VCaP (cell line): Measurements from ENCODE around the gene HHIPL1.
"Not testable (repeated sequence)": the region's sequence is repeated elsewhere in the genome, so short reads cannot be mapped to it uniquely, and the experiment has no call there.

Experiments used
- H3K27ac ChIP-seq: fragments of 450-650 bp; 2 replicates; pipeline ENCODE4 v1.5.1; 2017
- TF ChIP-seq, protein P1 (sequence below): fragments of 450-650 bp; conservative IDR thresholded peaks from 2 replicates; pipeline ENCODE4 v1.5.1; 2017; ENCODE audit warnings: mild to moderate bottlenecking, moderate library complexity

HHIPL1 gene

DNA sequence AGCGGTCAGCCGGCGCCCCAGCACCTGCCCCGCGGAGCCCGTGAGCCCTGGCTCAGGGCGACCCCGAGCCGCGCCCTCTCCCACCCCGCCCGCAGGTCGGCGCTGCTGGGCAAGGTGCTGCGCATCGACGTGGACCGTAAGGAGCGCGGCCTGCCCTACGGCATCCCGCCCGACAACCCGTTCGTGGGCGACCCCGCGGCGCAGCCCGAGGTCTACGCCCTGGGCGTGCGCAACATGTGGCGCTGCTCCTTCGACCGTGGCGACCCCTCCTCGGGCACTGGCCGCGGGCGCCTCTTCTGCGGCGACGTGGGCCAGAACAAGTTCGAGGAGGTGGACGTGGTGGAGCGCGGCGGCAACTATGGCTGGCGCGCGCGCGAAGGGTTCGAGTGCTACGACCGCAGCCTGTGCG, 14.4 kb downstream of the HHIPL1 start:
- TF ChIP-seq, protein P1, sequence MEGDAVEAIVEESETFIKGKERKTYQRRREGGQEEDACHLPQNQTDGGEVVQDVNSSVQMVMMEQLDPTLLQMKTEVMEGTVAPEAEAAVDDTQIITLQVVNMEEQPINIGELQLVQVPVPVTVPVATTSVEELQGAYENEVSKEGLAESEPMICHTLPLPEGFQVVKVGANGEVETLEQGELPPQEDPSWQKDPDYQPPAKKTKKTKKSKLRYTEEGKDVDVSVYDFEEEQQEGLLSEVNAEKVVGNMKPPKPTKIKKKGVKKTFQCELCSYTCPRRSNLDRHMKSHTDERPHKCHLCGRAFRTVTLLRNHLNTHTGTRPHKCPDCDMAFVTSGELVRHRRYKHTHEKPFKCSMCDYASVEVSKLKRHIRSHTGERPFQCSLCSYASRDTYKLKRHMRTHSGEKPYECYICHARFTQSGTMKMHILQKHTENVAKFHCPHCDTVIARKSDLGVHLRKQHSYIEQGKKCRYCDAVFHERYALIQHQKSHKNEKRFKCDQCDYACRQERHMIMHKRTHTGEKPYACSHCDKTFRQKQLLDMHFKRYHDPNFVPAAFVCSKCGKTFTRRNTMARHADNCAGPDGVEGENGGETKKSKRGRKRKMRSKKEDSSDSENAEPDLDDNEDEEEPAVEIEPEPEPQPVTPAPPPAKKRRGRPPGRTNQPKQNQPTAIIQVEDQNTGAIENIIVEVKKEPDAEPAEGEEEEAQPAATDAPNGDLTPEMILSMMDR: no peak

DNA sequence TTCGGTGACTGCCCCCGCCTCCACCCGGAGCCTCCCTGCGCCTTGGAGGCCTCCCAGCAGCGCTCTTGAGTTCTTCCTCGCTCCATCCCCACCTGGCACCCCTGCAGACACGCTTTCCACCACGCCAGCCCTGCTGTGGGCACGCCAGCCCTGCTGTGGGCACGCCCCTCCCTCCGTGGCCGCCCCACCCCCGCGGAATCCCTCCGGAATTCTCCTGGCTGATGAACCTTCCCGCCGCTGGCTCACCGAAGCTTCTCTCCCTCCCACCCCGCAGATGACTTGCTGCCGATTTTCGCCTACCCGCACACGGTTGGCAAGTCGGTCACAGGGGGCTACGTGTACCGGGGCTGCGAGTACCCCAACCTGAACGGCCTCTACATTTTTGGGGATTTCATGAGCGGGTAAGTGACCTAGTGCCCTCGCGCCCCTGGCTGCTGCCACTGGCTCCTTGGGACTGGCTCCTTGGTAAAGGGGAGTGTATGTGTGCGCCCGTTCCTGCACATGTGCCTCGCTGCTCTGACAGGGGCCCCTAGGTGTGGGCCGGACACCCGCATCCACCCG, 15.2 kb downstream of the HHIPL1 start:
- TF ChIP-seq, protein P1: no peak
- no peak overlapping the region for H3K27ac ChIP-seq

More for the DNA sequence above, 14.4 kb downstream of the HHIPL1 start:
- H3K27ac ChIP-seq: no peak overlapping the region

DNA sequence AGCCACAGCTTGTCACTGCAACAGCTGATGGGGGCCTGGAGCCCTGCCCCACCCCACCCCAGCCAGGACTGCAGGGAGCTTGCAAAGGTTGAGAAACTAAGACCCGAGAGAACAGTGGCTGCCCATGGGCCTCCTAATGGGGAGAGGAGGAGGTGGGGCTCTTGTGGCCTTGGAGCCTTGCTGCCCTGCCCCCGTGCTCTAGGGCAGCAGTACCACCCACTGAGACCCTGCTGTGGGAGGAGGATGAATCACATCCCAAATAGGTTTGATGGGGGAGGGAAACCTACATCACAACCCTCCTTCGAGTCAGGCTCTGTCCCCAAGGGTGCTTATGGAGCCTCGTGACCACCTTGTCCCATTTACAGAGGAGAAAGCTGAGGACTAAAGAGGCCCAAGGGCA, 15.9 kb downstream of the HHIPL1 start:
- no peak overlapping the region for H3K27ac ChIP-seq
- TF ChIP-seq, protein P1: no peak

DNA sequence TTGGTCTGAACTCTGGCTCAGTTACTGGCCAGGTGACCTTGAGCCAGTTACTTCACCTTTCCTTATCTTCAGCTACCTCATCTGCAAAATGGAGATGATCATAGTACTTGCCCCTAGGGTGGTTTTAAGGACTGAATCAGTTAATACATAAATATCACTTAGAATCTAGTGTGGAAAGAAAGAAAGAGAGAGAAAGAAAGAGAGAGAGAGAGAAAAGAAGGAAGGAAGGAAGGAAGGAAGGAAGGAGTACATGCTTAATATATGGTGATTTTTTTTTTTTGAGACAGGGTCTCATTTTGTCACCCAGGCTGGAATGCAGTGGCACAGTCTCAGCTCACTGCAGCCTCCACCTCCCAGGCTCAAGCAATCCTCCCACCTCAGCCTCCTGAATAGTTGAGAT, 16.3 kb downstream of the HHIPL1 start:
- H3K27ac ChIP-seq: not testable (repeated sequence)

DNA sequence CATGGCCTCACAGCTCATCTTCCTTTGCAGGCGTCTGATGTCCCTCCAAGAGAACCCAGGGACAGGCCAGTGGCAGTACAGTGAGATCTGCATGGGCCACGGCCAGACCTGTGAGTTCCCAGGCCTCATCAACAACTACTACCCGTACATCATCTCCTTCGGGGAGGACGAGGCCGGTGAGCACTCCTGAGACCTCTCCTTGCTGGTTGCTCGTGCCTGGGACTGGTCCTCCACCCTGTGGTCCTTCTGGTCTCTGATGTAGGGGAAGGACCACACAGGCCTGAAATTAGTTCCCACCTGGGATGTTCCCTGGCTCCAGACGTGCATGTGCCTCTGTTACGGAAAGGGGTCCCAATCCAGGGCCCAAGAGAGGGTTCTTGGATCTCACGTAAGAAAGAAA, 17.9 kb downstream of the HHIPL1 start:
- H3K27ac ChIP-seq: no peak overlapping the region

DNA sequence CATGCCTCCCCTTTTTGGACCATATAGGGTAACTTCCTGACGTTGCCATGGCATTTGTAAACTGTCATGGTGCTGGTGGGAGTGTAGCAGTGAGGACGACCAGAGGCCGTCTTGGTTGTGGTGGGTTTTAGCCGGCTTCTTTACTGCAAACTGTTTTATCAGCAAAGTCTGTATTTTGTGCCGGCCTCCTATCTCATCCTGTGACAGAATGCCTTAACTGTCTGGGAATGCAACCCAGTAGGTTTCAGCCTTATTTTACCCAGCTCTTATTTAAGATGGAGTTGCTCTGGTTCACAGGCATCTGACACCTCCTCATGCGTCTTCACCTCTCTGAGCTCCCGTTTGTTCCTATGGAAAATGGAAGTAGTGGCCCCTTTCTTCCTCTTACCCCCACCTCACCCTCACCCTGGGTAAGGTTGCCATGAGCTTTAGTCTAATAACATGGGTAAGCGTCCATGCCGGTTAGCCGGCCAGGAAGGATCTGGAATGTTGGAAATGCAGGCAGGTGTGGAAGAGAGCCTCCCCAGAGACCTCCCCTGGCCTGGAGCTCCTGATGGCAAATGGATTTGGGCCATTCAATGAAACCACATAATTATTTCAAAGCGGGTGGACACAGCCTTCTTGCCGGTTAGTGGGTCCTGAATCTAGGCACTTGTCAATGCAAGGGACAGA, 18.6 kb downstream of the HHIPL1 start:
- H3K27ac ChIP-seq: no peak overlapping the region

More for the DNA sequence above, 17.9 kb downstream of the HHIPL1 start:
- TF ChIP-seq, protein P1: no peak

DNA sequence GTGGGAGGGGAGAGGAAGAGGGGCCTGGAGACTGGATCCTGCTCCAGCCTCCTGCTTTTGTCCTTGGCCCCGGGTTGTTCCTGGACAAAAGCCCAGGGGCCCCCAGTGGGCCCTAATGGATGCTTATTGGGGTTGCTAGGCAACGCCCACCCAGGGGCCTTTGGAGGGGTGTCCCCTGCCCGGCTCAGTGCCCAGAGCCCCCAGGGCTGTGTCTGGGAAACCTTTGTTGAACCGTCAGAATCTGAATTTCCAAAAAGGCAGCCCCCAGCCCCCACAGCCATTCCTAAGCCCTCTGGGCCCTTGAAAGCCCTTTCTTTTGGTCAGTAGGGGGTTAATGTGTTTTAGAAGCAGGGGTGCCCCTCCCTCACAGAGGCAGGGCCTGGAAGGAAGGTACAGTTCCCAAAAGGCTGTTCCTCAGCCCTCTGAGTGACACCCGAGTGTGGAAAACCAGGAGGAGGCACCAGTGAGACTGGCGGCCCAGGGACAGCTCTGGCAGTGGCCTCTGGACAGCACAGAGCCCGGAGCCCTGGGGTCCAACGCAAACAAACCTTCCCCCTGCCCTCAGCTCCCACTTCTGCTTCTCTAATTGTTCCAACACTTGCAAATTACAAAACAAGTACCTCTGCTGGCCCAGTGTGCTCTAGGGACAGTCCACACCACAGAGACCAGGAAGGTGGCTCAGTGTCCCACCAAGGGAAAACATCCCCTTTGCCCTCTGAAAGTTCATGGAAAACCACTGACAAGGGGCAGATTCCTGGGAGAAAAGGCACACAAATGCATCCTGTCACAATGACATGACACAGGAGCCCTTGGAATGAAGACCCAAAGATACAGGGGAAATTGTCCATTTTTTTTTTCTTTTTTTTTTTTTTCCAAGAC, 19.4 kb downstream of the HHIPL1 start:
- TF ChIP-seq, protein P1: no peak
- H3K27ac ChIP-seq: no peak overlapping the region

More for the DNA sequence above, 18.6 kb downstream of the HHIPL1 start:
- TF ChIP-seq, protein P1: no peak
